ENCODE measurements around the gene MED4. TPM values are rescaled to one million over a fixed set of nuclear protein-coding genes. Genes with fewer than 3 reads are reported as not detected.

MED4 gene
- total and polyA plus RNA-seq, 2 of the 8 experiments (the other 6 are each of a cell fraction or from before 2014, with no cell fraction given): 25.7 to 48.1 TPM

DNA sequence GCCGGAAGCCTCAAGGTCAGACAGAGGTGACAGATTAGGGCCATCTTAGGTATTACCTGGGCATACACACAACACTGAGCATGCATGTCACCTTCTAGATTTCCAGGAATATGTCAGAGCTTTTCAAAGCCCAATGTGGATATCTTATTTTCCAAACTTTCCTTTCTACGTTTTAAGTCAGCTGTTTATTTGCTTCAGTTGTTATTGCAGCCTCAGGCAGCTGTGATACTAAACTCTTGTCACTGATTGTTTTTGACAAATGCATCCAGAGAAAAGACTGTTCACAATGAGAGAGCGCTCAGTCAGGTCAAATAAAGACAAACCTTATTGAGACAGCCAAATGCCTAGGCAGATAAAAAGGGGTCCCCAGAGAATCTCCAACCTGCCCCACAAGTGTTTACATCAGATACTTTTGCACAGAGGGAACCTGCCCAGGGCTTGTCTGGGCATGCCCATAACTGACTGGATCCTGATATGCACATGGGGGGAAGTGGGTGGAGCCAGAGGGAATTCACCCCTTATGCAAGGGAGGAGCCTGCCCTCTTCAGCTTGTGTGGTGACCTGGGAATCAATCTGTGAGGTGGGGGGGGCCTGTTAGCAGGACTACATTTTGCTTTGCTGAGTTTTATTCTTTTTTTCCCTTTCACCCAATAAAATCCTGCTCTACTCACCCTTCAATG, 28.5 kb downstream of the MED4 start (continued):
- TF ChIP-seq, protein P1, sequence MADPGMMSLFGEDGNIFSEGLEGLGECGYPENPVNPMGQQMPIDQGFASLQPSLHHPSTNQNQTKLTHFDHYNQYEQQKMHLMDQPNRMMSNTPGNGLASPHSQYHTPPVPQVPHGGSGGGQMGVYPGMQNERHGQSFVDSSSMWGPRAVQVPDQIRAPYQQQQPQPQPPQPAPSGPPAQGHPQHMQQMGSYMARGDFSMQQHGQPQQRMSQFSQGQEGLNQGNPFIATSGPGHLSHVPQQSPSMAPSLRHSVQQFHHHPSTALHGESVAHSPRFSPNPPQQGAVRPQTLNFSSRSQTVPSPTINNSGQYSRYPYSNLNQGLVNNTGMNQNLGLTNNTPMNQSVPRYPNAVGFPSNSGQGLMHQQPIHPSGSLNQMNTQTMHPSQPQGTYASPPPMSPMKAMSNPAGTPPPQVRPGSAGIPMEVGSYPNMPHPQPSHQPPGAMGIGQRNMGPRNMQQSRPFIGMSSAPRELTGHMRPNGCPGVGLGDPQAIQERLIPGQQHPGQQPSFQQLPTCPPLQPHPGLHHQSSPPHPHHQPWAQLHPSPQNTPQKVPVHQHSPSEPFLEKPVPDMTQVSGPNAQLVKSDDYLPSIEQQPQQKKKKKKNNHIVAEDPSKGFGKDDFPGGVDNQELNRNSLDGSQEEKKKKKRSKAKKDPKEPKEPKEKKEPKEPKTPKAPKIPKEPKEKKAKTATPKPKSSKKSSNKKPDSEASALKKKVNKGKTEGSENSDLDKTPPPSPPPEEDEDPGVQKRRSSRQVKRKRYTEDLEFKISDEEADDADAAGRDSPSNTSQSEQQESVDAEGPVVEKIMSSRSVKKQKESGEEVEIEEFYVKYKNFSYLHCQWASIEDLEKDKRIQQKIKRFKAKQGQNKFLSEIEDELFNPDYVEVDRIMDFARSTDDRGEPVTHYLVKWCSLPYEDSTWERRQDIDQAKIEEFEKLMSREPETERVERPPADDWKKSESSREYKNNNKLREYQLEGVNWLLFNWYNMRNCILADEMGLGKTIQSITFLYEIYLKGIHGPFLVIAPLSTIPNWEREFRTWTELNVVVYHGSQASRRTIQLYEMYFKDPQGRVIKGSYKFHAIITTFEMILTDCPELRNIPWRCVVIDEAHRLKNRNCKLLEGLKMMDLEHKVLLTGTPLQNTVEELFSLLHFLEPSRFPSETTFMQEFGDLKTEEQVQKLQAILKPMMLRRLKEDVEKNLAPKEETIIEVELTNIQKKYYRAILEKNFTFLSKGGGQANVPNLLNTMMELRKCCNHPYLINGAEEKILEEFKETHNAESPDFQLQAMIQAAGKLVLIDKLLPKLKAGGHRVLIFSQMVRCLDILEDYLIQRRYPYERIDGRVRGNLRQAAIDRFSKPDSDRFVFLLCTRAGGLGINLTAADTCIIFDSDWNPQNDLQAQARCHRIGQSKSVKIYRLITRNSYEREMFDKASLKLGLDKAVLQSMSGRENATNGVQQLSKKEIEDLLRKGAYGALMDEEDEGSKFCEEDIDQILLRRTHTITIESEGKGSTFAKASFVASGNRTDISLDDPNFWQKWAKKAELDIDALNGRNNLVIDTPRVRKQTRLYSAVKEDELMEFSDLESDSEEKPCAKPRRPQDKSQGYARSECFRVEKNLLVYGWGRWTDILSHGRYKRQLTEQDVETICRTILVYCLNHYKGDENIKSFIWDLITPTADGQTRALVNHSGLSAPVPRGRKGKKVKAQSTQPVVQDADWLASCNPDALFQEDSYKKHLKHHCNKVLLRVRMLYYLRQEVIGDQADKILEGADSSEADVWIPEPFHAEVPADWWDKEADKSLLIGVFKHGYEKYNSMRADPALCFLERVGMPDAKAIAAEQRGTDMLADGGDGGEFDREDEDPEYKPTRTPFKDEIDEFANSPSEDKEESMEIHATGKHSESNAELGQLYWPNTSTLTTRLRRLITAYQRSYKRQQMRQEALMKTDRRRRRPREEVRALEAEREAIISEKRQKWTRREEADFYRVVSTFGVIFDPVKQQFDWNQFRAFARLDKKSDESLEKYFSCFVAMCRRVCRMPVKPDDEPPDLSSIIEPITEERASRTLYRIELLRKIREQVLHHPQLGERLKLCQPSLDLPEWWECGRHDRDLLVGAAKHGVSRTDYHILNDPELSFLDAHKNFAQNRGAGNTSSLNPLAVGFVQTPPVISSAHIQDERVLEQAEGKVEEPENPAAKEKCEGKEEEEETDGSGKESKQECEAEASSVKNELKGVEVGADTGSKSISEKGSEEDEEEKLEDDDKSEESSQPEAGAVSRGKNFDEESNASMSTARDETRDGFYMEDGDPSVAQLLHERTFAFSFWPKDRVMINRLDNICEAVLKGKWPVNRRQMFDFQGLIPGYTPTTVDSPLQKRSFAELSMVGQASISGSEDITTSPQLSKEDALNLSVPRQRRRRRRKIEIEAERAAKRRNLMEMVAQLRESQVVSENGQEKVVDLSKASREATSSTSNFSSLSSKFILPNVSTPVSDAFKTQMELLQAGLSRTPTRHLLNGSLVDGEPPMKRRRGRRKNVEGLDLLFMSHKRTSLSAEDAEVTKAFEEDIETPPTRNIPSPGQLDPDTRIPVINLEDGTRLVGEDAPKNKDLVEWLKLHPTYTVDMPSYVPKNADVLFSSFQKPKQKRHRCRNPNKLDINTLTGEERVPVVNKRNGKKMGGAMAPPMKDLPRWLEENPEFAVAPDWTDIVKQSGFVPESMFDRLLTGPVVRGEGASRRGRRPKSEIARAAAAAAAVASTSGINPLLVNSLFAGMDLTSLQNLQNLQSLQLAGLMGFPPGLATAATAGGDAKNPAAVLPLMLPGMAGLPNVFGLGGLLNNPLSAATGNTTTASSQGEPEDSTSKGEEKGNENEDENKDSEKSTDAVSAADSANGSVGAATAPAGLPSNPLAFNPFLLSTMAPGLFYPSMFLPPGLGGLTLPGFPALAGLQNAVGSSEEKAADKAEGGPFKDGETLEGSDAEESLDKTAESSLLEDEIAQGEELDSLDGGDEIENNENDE (IDR thresholded peaks at IDR 0.05; ENCODE audit: insufficient replicate concordance, low read length): no peak
- no peak for TF ChIP-seq SP4 (IDR thresholded peaks at IDR 0.05; ENCODE audit: low read length)
- TF ChIP-seq POU5F1 (IDR thresholded peaks at IDR 0.05; ENCODE audit: low read depth, low read length): no peak
